ENCODE data around the gene COL23A1.
"Not testable (repeated sequence)": the region's sequence is repeated elsewhere in the genome, so short reads cannot be mapped to it uniquely, and the experiment has no call there.

GRCh38 chr5:178198151-178198550, 392.0 kb downstream of the COL23A1 start:
- TF ChIP-seq POLR2AphosphoS5 (IDR thresholded peaks at IDR 0.05; ENCODE audit: borderline replicate concordance, low read depth, low read length); FOXP2 (optimal IDR thresholded peaks at IDR 0.05; ENCODE audit: control extremely low read depth, extremely low read length, insufficient read depth); EZH2 (IDR thresholded peaks at IDR 0.05): not testable (repeated sequence)

Data from SK-N-MC (cell line).